Measurements from ENCODE around the gene SLC36A1.
"Not testable (repeated sequence)": the region's sequence is repeated elsewhere in the genome, so short reads cannot be mapped to it uniquely, and the experiment has no call there.

SLC36A1 gene

DNA sequence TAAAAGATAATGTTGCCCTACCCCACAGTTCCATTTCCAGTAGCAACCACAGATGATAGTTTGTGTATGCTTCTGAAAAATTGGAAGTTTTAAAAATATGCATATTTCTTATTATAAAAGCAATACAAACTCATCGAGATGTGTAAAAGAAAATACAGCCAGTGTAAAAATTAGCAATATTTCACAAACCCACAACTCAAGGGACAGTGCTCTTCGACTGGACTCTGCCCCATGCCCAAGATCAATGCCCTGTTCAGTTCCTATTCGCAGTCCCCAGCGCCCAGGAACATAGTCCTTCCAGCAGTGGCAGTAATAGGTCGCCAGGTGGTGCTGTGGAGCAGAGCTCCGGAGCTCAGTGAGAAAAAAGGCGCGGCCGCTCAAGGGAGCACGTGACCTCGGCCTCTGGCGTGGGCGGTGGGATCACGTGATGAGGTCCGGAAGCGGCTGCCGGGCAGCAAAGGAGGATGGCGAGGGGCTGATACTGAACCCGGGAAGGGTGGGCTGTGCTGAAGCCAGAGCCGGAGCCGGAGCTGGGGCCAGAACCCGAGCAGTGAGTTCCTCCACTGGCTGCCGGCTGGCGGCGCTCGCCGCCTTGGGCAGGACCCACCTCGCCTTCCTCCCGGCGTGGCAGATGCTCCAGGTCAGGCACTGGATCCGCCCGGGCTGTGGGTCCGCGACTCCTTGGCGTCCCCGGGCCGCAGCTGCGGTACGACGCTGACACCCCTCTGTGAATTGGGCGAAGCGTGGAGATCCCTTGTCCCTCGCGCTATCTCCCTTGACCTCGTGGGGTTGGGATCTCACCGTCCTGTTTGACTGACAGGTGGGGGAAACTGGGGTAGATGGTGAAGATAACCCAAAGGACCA, at the start of gene SLC36A1:
SLC36A1 (plus strand) TSS at position 430 of the 864 bp plus-strand sequence. CDS start 11,190 bp downstream, outside the sequence.
- peak; percentile 94 for DNase-seq (ENCODE audit: low spot score)

DNA sequence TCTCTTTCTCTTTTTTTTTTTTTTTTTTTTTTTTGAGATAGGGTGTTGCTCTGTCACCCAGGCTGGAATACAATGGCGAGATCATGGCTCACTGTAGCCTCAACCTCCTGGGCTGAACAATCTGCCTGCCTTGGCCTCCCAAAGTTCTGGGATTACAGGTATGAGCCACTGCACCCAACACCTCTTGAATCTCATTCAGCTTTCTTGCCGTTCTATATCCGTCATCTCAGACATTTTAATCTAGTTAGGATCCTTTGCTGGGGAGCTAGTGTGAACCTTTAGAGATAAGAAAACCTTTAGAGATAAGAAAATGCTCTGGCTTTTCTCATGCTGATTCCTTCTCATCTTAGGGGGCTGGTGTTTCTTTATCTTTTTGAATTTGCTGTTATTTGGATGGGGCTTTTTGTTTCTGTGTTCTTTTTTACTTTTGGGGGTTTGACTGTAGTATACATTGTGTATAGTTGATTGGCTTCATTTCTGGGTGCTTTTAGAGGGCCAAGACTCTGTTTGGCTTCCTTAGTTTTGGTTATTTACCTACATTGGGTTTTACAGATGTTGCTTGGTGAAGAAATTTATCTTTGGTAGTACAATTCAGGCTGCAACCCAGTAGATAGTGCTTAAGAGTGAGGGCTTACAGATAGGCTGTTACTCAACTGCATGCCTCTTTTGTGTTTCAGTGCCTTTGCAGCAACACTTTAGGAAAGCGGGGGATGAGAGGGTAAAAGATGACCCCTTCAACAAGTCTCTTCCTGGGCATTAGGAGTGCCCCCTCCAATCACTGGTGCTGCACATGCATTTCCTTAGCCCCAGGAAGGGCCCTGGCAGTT, 41.9 kb upstream of the SLC36A1 start:
- DNase-seq (ENCODE audit: low spot score), result no peak

DNA sequence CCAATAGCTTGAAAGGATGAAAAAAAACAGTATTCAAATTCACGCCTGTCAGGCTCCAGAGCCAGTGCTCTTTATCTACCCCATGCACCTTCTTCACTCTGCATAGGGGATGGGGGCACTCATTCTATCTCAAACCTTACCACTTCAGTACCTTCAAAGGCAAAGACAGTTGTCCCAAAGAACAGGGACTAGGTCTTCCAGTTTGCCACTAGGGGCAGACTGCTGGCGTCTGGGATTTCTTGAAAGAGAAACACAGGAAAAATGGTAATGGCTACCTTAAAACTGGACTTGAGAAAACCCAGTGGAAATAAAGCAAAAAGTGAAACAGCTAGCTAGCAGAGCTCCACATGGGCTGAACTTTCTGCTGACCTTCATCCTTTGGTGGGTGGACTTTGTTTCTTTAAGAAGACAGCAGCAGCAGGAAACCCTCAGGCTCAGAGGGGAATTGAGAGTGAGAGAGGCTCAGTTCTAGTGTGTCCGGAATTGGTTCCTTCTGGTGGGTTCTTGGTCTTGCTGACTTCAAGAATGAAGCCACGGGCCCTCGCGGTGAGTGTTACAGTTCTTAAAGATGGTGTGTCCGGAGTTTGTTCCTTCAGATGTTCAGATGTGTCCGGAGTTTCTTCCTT, 41.0 kb upstream of the SLC36A1 start:
- DNase-seq (ENCODE audit: low spot score), result peak; percentile 1

DNA sequence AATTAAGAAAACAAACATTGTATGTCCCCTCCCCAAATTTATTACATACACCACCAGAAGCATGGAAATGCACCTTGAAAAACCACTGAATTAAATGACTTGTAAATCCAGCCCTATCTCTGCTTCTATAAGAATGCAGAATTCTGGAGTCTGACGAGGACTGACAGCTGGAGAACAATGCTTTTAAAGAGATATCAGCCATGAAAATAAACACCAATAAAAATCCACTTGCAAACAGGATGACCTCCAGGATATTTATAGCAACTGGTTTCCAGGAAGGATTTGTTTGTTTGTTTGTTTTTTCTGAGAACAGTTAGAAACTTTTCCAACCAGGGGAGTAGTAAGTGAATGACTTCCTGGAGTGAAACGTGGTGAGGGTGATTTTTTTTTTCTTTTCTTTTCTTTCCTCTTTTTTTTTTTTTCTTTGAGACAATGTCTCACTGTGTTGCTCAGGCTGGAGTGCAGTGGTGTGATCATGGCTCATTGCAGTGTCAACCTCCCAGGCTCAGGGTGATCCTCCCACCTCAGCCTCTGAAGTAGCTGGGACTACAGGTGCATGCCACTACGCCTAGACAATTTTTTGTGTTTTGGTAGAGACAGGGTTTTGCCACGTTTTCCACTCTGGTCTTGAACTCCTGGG, 38.7 kb upstream of the SLC36A1 start:
- DNase-seq (ENCODE audit: low spot score), result no peak

DNA sequence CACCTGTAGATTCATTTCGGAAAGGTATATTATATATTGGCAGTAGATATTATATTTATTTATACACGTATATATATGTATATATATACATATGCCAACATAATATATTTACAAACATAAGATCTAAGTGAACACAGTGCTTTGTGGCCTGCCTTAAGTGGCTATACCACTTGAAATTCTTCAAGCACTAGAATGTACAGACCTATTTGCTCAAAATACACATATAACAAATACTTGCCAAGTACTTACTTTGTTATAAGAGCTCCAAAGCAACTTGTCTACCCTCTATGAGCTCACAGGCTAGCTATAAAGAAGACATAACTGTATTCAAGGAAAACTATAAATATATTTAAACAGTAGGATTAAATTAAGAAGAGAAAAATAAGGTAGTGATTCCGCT, 33.6 kb upstream of the SLC36A1 start:
- DNase-seq (ENCODE audit: low spot score), result no peak

DNA sequence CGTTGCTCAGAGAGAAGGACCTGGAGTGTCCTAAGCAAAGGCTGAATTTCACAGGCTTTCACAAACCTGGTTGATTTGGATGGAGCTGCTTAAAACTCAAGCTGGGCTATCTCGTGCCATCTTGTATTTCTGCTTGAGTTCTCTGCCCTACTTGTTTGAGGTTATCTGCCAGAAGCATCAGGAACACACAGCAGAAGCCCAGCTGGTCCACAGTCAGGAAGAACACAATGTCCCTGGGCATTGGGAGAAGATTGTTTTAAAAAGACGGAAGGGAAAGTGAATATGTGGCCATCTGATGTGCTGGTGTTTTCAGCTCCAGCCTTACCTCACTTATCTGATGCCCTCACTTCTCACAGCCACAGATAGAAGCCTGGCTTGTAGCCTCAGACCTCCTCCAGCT, 32.9 kb upstream of the SLC36A1 start:
- no peak for DNase-seq (ENCODE audit: low spot score)

DNA sequence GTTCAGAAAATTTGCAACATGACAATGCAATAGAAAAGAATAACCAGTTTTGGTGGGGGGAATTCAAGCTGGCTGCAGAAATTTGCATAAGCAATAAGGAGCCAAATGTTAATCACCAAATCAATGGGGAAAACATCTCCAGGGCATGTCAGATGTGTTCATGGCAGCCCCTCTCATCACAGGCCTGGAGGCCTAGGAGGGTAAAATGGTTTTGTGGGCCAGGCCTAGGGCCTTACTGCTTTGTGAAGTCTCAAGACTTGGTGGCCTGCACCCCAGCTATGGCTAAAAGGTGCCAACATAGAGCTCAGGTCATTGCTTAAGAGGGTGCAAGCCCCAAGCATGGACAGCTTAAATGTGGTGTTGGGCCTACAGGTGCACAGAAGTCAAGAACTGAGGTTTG, 29.7 kb upstream of the SLC36A1 start:
- no peak for DNase-seq (ENCODE audit: low spot score)

DNA sequence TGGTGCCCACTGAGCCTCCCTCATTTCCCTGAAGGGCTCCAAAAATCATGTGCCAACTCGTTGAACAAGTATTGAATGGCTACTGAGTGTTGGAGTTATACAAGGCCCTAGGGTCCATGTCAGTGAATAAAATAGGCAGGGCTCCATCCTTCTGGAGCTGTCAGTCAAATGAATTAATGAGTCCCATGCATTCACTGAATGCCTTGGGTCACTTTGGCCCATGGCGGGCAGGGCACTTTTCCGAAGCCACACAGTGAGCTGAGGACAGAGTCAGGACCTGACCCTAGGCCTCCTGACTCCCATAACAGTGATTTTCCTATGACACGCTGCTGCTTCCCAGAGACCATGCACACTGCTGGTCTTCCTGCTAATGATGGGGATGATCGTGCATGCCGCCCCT, 27.3 kb upstream of the SLC36A1 start:
- no peak for DNase-seq (ENCODE audit: low spot score)

DNA sequence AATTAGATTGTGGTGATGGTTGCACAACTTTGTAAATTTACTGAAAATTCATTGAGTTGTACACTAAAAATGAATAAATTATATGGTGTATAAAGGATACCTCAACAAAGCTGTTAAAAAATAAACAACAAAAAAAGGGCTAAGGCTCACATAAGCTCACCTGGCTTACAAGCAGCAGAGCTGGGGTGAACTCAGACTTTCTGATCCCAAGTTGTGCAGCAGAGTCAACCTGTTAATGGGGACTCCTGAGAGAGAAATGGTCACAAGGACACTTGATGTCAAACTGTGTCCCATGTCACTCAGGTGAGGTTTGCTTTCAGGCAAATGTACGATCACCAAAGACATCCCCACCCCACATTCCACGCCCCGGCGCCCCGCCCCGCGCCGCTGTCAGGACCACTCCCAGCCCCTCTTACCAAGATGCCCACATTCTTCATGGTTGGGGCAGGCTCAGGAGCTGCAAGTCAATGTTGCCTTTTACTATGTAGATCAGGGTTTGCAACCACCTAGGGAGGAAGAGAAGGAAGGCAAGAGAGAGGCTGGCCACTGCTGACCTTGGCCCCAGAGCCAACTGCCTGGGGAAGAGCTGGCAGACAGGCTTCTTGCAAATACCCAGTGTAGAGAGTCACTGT, 22.4 kb upstream of the SLC36A1 start:
- no peak for DNase-seq (ENCODE audit: low spot score)

DNA sequence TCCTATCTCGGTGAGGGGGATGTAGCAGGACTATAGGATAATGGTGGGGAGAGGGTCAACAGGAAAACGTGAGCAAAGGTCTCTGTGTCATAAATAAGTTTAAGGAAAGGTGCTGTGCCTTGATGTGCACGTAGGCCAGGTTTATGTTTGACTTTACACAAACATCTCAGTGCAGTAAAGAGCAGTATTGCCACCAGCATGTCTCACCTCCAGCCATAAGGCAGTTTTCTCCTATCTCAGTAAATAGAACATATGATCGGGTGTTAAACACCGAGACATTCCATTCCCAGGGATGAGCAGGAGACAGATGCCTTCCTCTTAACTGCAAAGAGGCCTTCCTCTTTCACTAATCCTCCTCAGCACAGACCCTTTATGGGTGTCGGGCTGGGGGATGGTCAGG, 21.1 kb upstream of the SLC36A1 start:
- DNase-seq (ENCODE audit: low spot score), result not testable (repeated sequence)

DNA sequence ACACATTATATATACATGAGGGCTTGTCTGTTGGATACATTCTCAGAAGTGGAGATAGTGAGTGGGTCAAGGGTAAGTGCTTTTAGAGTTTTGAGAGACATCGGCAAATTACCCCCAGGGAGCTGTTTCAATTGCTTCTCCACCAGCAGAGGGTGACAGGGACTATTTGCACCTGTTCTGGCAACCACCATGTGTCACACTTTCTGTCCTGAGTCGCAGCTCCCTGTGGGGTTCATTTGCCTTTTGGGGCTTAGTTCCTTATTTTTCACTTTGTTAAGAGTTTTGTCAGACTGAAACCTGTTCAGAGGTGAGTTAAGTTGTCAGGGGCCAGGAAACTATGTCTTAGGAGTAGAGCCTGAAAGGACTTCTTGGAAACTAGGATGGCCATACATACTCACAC, 20.1 kb upstream of the SLC36A1 start:
- DNase-seq (ENCODE audit: low spot score), result no peak

DNA sequence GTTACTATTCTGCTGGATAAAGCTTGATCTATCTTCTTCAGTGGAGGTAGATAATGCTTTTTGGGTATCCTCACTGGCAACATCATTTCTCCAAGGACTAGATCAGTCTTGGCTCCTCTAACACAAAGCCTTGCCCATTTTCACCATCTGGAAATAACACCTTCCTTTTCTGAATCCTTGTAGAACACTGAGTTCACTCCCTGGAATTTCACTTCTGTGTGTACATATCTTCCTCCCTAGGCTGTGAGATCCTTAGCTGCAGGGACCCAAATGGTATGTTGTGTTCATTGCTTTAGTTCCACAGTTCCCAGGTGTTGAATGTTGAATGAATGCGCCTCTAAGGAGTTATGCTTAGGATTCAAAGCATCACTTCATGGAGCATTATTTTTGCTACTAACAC, 16.7 kb upstream of the SLC36A1 start:
- DNase-seq (ENCODE audit: low spot score), result no peak

DNA sequence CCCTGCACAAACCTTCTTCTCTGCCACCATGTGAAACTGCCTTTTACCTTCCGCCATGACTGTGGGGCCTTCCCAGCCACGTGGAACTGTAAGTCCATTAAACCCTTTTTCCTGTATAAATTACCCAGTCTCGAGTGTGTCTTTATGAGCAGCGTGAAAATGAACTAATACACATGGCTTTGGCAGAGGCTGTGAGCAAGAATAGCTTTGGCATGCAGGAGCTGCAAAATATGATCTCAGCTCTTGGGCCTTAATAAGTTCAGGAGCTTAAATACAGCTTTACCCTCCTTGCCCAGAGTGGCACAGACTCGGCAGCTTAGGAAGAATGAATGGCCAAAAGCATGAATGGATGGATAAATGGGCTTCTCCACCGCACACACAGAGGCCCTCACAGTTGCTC, 15.7 kb upstream of the SLC36A1 start:
- DNase-seq (ENCODE audit: low spot score), result no peak

DNA sequence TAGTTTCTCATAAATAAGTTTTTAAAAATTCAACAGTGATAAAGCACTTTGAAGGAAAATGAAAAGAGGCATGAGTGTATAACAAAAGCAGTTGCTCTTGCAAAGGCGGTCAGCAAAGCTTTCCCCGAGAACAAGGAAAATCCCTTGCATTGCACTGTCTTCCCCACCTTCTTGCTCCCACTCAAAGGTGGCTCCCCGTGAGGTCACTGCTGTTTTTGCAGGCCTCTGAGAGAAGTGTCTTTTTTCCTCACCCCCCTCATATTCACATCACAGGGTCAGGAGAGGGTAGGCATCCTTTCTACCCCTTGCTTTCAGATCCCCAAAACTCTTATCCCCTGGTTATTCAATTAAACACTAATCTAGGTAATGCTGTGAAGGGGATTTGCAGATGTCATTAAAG, 15.2 kb upstream of the SLC36A1 start:
- no peak for DNase-seq (ENCODE audit: low spot score)

DNA sequence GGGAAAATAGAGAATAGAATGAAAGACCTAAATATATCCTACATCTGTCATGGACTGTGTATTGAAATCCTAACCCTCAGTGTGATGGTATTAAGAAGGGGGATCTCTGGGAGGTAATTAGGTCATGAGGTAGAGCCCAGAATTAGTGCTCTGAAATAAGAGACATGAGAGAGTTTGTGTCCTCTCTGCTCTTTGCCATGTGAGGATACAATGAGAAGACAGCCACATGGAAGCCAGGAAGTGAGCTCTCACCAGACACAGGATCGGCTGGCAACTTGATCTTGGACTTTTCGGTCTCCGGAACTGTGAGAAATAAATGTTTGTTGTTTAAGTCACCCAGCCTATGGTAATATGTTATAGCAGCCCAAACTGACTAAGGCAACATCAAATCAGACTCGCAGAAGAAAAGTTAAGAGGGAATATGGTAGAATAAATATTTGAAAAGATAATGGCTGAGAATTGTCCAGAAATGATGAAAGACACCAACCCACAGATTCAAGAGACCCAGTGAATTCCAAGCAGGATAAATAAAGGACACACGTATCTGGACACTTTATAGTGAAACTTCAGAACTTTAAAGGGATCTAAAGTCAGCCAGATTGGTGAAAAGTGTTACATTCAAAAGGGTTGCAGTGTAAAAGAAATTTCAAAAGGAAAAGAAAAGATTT, 12.7 kb upstream of the SLC36A1 start:
- no peak for DNase-seq (ENCODE audit: low spot score)

DNA sequence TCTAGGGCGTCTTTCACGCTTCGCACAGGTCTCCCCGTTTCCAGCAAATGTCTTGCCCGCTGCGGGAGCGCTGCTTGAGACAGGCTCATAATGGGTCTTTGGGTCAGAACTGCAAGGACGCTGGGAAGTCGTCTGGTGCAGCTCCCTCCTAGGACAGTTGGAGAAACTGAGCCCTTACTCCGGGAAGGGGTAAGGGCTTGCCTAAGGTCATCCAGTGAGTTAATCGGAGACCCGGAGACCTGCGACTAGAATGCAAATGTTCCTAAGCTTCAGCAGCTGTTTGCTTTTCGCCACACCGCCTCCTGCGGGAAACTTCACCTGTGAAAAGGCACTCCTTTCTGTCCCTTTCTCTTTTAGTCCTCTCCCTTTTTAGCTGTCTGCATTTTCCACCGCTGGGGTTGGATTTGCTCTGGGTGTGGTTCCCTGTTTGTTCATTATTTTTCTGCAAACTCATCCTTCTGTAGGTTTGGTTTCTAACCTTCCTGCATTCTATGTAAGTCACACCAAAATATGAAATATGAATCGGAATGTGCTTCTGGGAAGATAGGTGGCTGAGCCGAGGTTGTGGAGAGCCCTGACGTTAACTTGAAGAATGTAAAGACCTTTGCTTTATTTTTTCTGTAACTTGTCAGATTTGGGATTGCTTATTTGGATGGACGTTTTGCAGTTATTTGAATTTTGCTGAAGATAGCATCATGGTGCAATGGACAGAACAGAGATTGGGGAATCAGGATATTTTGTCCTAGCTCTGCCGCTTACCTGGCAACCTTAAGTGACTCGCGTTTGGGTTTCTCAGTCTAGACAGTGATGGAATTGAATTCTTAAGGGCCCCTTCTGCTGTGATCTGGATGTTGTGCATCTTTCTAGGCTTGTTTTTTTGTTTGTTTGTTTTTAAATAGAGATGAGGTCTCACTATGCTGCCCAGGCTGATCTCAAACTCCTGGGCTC, 909 bp downstream of the SLC36A1 start:
- DNase-seq (ENCODE audit: low spot score), result peak; percentile 24

DNA sequence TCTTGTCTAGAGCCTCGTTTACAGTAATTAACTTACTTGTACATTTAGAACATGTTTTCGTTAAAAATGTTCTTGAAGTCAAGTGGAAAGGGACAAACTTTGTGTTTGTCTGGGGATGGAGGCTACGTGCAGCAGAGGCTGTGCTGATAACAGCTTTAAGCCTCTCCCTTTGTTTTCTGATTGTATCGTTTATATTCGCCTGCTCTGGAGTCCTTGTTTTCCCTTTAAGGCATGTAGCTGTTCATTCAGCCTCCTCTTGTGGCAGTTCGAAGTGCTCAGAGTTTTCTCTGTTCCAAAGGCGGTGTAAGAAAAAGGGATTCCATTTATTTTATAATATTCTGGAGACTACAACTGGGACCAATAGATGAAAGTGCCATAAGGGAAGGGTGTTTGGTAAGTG, 1.9 kb downstream of the SLC36A1 start:
- DNase-seq (ENCODE audit: low spot score), result no peak

DNA sequence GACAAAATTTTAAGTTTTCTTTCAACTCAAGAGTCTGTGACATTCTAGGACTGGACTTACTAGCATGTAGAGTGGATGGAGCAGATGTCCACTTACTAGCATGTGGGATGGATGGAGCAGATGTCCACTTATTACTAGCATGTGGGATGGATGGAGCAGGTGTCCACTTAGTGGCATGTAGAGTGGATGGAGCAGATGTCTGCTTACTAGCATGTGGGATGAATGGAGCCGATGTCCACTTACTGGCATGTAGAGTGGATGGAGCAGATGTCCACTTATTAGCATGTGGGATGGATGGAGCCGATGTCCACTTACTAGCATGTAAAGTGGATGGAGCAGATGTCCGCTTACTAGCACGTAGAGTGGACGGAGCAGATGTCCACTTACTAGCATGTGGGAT, 2.4 kb downstream of the SLC36A1 start:
- DNase-seq (ENCODE audit: low spot score), result no peak

DNA sequence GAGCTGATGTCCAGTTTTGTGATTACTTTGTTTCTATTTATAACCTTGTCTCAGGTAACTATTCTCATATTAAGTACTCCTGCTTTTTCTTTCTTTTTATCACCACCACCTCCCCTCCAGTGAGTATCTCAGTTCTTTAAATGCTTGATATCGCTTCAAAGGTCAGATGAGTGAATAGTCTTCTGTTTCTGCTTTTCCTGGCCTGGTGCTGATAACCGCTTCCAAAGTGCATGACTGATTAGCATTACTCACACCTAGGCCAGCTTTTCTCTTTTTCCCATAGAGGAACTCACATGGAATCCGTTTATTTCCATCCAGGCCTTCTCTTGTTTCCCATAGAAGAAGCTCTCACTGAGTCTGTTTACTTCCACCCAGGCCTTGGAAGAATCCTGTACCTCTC, 3.2 kb downstream of the SLC36A1 start:
- no peak for DNase-seq (ENCODE audit: low spot score)
